CD4-positive, alpha-beta T cell treated with Interferon alpha-2 for 1 hour (primary cell): Measurements from ENCODE around the gene FBXW10.
A peak's percentile ranks its signal among the peaks of the same experiment; 100 is the strongest.
"Not testable (repeated sequence)": the region's sequence is repeated elsewhere in the genome, so short reads cannot be mapped to it uniquely, and the experiment has no call there.

ENCODE experiments used
- DNase-seq, 2 donors: peaks; one replicate each; pipeline ENCODE4 v3.0.0-alpha.2; 2020 to 2022

Gene FBXW10

GRCh38 chr17:18743699-18744421, at the start of gene FBXW10:
FBXW10 (plus strand) TSS chr17:18744054; CDS start chr17:18744245, 191 bp downstream.
- DNase-seq = not testable (repeated sequence)

GRCh38 chr17:18695143-18695542, 48.7 kb upstream of the FBXW10 start:
- DNase-seq = not testable (repeated sequence)

GRCh38 chr17:18698473-18699103, 45.3 kb upstream of the FBXW10 start:
- DNase-seq = not testable (repeated sequence)

GRCh38 chr17:18705955-18706354, 37.9 kb upstream of the FBXW10 start:
- not testable (repeated sequence) for DNase-seq

GRCh38 chr17:18708215-18708614, 35.6 kb upstream of the FBXW10 start:
- DNase-seq = not testable (repeated sequence)

GRCh38 chr17:18712354-18712999, 31.4 kb upstream of the FBXW10 start:
- DNase-seq = peak; percentile 61 to 69

GRCh38 chr17:18718643-18719427, 25.0 kb upstream of the FBXW10 start:
- not testable (repeated sequence) for DNase-seq

GRCh38 chr17:18719428-18720110, 24.3 kb upstream of the FBXW10 start:
- not testable (repeated sequence) for DNase-seq

GRCh38 chr17:18721775-18722547, 21.9 kb upstream of the FBXW10 start:
- not testable (repeated sequence) for DNase-seq

- DNase-seq = not testable (repeated sequence)
Measured at GRCh38 chr17:18722612-18723011, 21.2 kb upstream of the FBXW10 start.

GRCh38 chr17:18723509-18723908, 20.3 kb upstream of the FBXW10 start:
- not testable (repeated sequence) for DNase-seq

GRCh38 chr17:18732438-18732837, 11.4 kb upstream of the FBXW10 start:
- DNase-seq = not testable (repeated sequence)

GRCh38 chr17:18733350-18733749, 10.5 kb upstream of the FBXW10 start:
- DNase-seq = not testable (repeated sequence)

- DNase-seq = not testable (repeated sequence)
Measured at GRCh38 chr17:18739616-18740391, 4.0 kb upstream of the FBXW10 start.

GRCh38 chr17:18741228-18741627, 2.6 kb upstream of the FBXW10 start:
- not testable (repeated sequence) for DNase-seq

GRCh38 chr17:18744726-18745125, 872 bp downstream of the FBXW10 start:
- DNase-seq = not testable (repeated sequence)

- not testable (repeated sequence) for DNase-seq
Measured at GRCh38 chr17:18746551-18746950, 2.7 kb downstream of the FBXW10 start.

- not testable (repeated sequence) for DNase-seq
Measured at GRCh38 chr17:18747501-18747900, 3.6 kb downstream of the FBXW10 start.

GRCh38 chr17:18750242-18750641, 6.4 kb downstream of the FBXW10 start:
- not testable (repeated sequence) for DNase-seq

GRCh38 chr17:18753829-18754409, 10.1 kb downstream of the FBXW10 start:
- DNase-seq = not testable (repeated sequence)
